ENCODE data around the gene ZFC3H1. TPM values are rescaled to one million over a fixed set of nuclear protein-coding genes. Genes with fewer than 3 reads are reported as not detected.
A peak's percentile ranks its signal among the peaks of the same experiment; 100 is the strongest.

The ZFC3H1 gene
- total and polyA plus RNA-seq, 9 of the 15 experiments (the other 6 are each of a cell fraction or from before 2014, with no cell fraction given) = 14.8 to 80.5 (median 22.1) TPM

GRCh38 chr12:71566655-71567054 is 97.0 kb downstream of the ZFC3H1 start:
- H3K27ac ChIP-seq (ENCODE audit: extremely low read depth, low read depth, low read length) = no peak overlapping the region
- no peaks in the 10 kb centered on the region for H4K20me1 ChIP-seq (replicated peaks; ENCODE audit: control insufficient read depth, insufficient read depth, low read length)
- ATAC-seq (no peak), FAIRE-seq (no peak), DNase-seq (ENCODE audit: extremely low read depth in 1 of 4, low spot score in 3 of 4) (no peak)
- no peak overlapping the region for H3K9ac ChIP-seq (ENCODE audit: insufficient read depth in 1 of 2, low read depth in 2 of 2, low read length in 2 of 2)
- H3K4me2 ChIP-seq (ENCODE audit: insufficient read depth, low read length) = no peak overlapping the region
- no peaks in the 10 kb centered on the region for H3K27me3 ChIP-seq (ENCODE audit: control insufficient read depth in 2 of 2, insufficient read depth in 2 of 2, low read length in 2 of 2)
- peak; percentile 42 for TF ChIP-seq MEIS2 (IDR thresholded peaks at IDR 0.05; ENCODE audit: partially characterized antibody)
- TF ChIP-seq ELK1 (CRISPR knock-in tag; IDR thresholded peaks at IDR 0.05) = no peak
- peak overlapping the region; percentile 11; the same call in 1 of the 2 replicates for H2AFZ ChIP-seq (ENCODE audit: low read depth, low read length)
- H3K9me1 ChIP-seq (ENCODE audit: control insufficient read depth, insufficient read depth, low read length) = no peaks in the 10 kb centered on the region
- intact Hi-C loops (cut with micrococcal nuclease) = loop anchor here (1.0 to 5.0 kb wide), 3 partner anchors 151 to 349 kb away; no protein-coding TSS in a partner anchor
- no TSS peak for BruUV-seq (replicated peaks)
- ChIA-PET POLR2A (no interaction called here), CTCF (ENCODE audit: low intra/inter-chr PET ratio) (no interaction called here)
- H3K79me2 ChIP-seq (ENCODE audit: control insufficient read depth, insufficient read depth, low read length) = no peaks in the 10 kb centered on the region
- no peaks in the 10 kb centered on the region for H3K9me3 ChIP-seq (replicated peaks; ENCODE audit: control insufficient read depth, insufficient read depth, low read depth, low read length)
- WGBS (ENCODE audit: insufficient coverage, low coverage, missing lambda C conversion rate) = 4% methylated on average over 2 of the region's 2 CpGs
- H3K4me3 ChIP-seq = no peak overlapping the region
- H3K4me1 ChIP-seq (replicated peaks in 1 of 2; ENCODE audit: control insufficient read depth in 2 of 2, insufficient read depth in 2 of 2, low read length in 2 of 2) = peaks cover 0 to 10% of the 10 kb centered on the region in 2 experiments; a peak in 4 of 5 replicates
- in situ Hi-C loops (cut with MboI) = no loop called here
- H3K36me3 ChIP-seq (ENCODE audit: control insufficient read depth, insufficient read depth, low read length) = no peaks in the 10 kb centered on the region

- H3K27me3 ChIP-seq (ENCODE audit: control insufficient read depth in 2 of 2, insufficient read depth in 2 of 2, low read length in 2 of 2) = no peaks in the 10 kb centered on the region
- BruUV-seq (replicated peaks) = no TSS peak
- H4K20me1 ChIP-seq (replicated peaks; ENCODE audit: control insufficient read depth, insufficient read depth, low read length) = no peaks in the 10 kb centered on the region
- no peaks in the 10 kb centered on the region for H3K36me3 ChIP-seq (ENCODE audit: control insufficient read depth, insufficient read depth, low read length)
- whole genome bisulfite sequencing (ENCODE audit: insufficient coverage, low coverage, missing lambda C conversion rate) = 4% methylated on average over 1 of the region's 1 CpG
- intact Hi-C loops (cut with micrococcal nuclease) (loop anchor here (5.0 kb wide), 2 partner anchors 182 to 348 kb away; no protein-coding TSS in a partner anchor), in situ Hi-C loops (cut with MboI) (no loop called here)
- no peak overlapping the region for H3K9ac ChIP-seq (ENCODE audit: insufficient read depth in 1 of 2, low read depth in 2 of 2, low read length in 2 of 2)
- H3K4me1 ChIP-seq (replicated peaks in 1 of 2; ENCODE audit: control insufficient read depth in 2 of 2, insufficient read depth in 2 of 2, low read length in 2 of 2) = peaks cover 0 to 10% of the 10 kb centered on the region in 2 experiments; a peak in 4 of 5 replicates
- ChIA-PET CTCF (ENCODE audit: low intra/inter-chr PET ratio) (no interaction called here), POLR2A (interaction anchor here (1.0 kb wide), 1 partner anchor 102 kb away, joined by 3 read pairs; no protein-coding TSS in a partner anchor)
- H2AFZ ChIP-seq (ENCODE audit: low read depth, low read length) = no peak overlapping the region
- TF ChIP-seq MAFK (IDR thresholded peaks at IDR 0.05; ENCODE audit: low read length) = peak; percentile 68; the same call in 1 of the 2 replicates
- no peak for TF ChIP-seq CREM (IDR thresholded peaks at IDR 0.05; ENCODE audit: low read depth)
- no peak for TF ChIP-seq SMAD4 (CRISPR knock-in tag; conservative IDR thresholded peaks at IDR 0.05)
- TF ChIP-seq MAFF (IDR thresholded peaks at IDR 0.05; ENCODE audit: low read length) = peak; percentile 78
- TF ChIP-seq NFE2 (IDR thresholded peaks at IDR 0.05; ENCODE audit: low read depth) = peak; percentile 77
- TF ChIP-seq C11orf30 (IDR thresholded peaks at IDR 0.05; ENCODE audit: low read depth) = peak; percentile 58
- peak; percentile 84 for TF ChIP-seq MAFG (tag; conservative IDR thresholded peaks at IDR 0.05)
- TF ChIP-seq MCM3 (IDR thresholded peaks at IDR 0.05) = no peak
- no peak for TF ChIP-seq MBD2 (IDR thresholded peaks at IDR 0.05; ENCODE audit: borderline replicate concordance, low read depth)
- TF ChIP-seq ZNF24 (IDR thresholded peaks at IDR 0.05) = no peak
- no peak for TF ChIP-seq ZNF696 (CRISPR knock-in tag; conservative IDR thresholded peaks at IDR 0.05)
- TF ChIP-seq NFE2L1 (tag; IDR thresholded peaks at IDR 0.05; ENCODE audit: borderline replicate concordance, low read depth) = peak; percentile 69; the same call in 1 of the 2 replicates
- peak; percentile 72 for TF ChIP-seq ZNF316 (IDR thresholded peaks at IDR 0.05)
- TF ChIP-seq CXXC5 (CRISPR knock-in tag; IDR thresholded peaks at IDR 0.05) = no peak
- H3K9me3 ChIP-seq (replicated peaks; ENCODE audit: control insufficient read depth, insufficient read depth, low read depth, low read length) = no peaks in the 10 kb centered on the region
- DNase-seq (ENCODE audit: extremely low read depth in 1 of 4, low spot score in 3 of 4) = no peak
- no peaks in the 10 kb centered on the region for H3K79me2 ChIP-seq (ENCODE audit: control insufficient read depth, insufficient read depth, low read length)
- no peak overlapping the region for H3K4me3 ChIP-seq
- no peak for FAIRE-seq
- no peak overlapping the region for H3K27ac ChIP-seq (ENCODE audit: extremely low read depth, low read depth, low read length)
- H3K4me2 ChIP-seq (ENCODE audit: insufficient read depth, low read length) = no peak overlapping the region
- ATAC-seq = no peak
- no peaks in the 10 kb centered on the region for H3K9me1 ChIP-seq (ENCODE audit: control insufficient read depth, insufficient read depth, low read length)
These were observed 98.1 kb downstream of the ZFC3H1 start for GRCh38 chr12:71565535-71565934.

Measured in K562 (cell line).